Daoy (cell line): ENCODE results near the gene PPP1R1B. TPM values are rescaled to one million over a fixed set of nuclear protein-coding genes. Genes with fewer than 3 reads are reported as not detected.

Experiments used
- DNase-seq: peaks from one replicate; pipeline ENCODE4 v3.0.0-alpha.2; 2015; ENCODE audit warnings: low read depth
- total RNA-seq: library from RNA; depleted of rRNA; stranded (reverse); fragments of >200 nt; shearing (Covaris generic); gene quantifications from 2 replicates; pipeline ENCODE4 v1.2.3, GENCODE V29; 2014

PPP1R1B gene
- total RNA-seq, 1 experiment from 2014 or later = not detected

GRCh38 chr17:39614545-39615157, 12.1 kb upstream of the PPP1R1B start:
- no peak for DNase-seq

GRCh38 chr17:39615434-39615833, 11.3 kb upstream of the PPP1R1B start:
- no peak for DNase-seq

GRCh38 chr17:39617100-39617445, 9.7 kb upstream of the PPP1R1B start:
- DNase-seq = no peak

- DNase-seq = peak; percentile 77
These were observed 9.1 kb upstream of the PPP1R1B start for GRCh38 chr17:39617446-39618245.

GRCh38 chr17:39618246-39618913, 8.4 kb upstream of the PPP1R1B start:
- no peak for DNase-seq

- no peak for DNase-seq
These were observed 7.6 kb upstream of the PPP1R1B start for GRCh38 chr17:39618956-39619785.

GRCh38 chr17:39619786-39620101, 7.0 kb upstream of the PPP1R1B start:
- DNase-seq = no peak

- peak; percentile 73 for DNase-seq
These were observed 5.0 kb upstream of the PPP1R1B start for GRCh38 chr17:39621523-39622379.

GRCh38 chr17:39622380-39623006, 4.3 kb upstream of the PPP1R1B start:
- DNase-seq = no peak

- DNase-seq = peak; percentile 66
These were observed 3.3 kb upstream of the PPP1R1B start for GRCh38 chr17:39623356-39623950.

GRCh38 chr17:39624313-39624712, 2.4 kb upstream of the PPP1R1B start:
- DNase-seq = no peak

- DNase-seq = no peak
These were observed 1.5 kb upstream of the PPP1R1B start for GRCh38 chr17:39625198-39625785.

GRCh38 chr17:39627047-39627711, 427 bp downstream of the PPP1R1B start:
- DNase-seq = no peak

GRCh38 chr17:39627712-39628516, 1.2 kb downstream of the PPP1R1B start:
- no peak for DNase-seq

- no peak for DNase-seq
These were observed 2.1 kb downstream of the PPP1R1B start for GRCh38 chr17:39628655-39629493.

GRCh38 chr17:39629494-39629880, 2.7 kb downstream of the PPP1R1B start:
- no peak for DNase-seq

- no peak for DNase-seq
These were observed 3.1 kb downstream of the PPP1R1B start for GRCh38 chr17:39629898-39630297.

- no peak for DNase-seq
These were observed 4.7 kb downstream of the PPP1R1B start for GRCh38 chr17:39631403-39631802.
